GM13976 (cell line): Measurements from ENCODE around the gene COL10A1.

Experiments used
- DNase-seq: peaks from one replicate; pipeline ENCODE4 v3.0.0; 2012; ENCODE audit warnings: low spot score
- CTCF ChIP-seq: IDR thresholded peaks from 2 replicates; pipeline ENCODE4 v1.5.1; 2012; ENCODE audit warnings: borderline replicate concordance, mild to moderate bottlenecking; ENCODE audit not compliant: insufficient read depth; ENCODE audit errors: extremely low read depth, missing control alignments, control extremely low read depth
- in situ Hi-C: fragments of 300-500 bp; cut with MboI; formaldehyde crosslinking; loops from one replicate; pipeline ENCODE4 v1.12.0; 2022; ENCODE audit warnings: low sequenced_read_pairs, mixed read lengths, inconsistent platforms; ENCODE audit not compliant: unreplicated experiment

Gene COL10A1

GRCh38 chr6:116111552-116112528 is 14.1 kb downstream of the COL10A1 start:
- peak; percentile 39 for TF ChIP-seq CTCF
- DNase-seq = no peak
- in situ Hi-C loops = no loop called here

- no peak for DNase-seq
- no peak for TF ChIP-seq CTCF
- in situ Hi-C loops = no loop called here
These were observed 17.1 kb downstream of the COL10A1 start for GRCh38 chr6:116108836-116109235.

- in situ Hi-C loops = no loop called here
- no peak for TF ChIP-seq CTCF
- DNase-seq = no peak
These were observed 19.8 kb downstream of the COL10A1 start for GRCh38 chr6:116106146-116106545.

GRCh38 chr6:116105247-116105646 is 20.7 kb downstream of the COL10A1 start:
- in situ Hi-C loops = no loop called here
- TF ChIP-seq CTCF = no peak
- no peak for DNase-seq

- DNase-seq = no peak
- in situ Hi-C loops = no loop called here
- TF ChIP-seq CTCF = no peak
These were observed 21.3 kb downstream of the COL10A1 start for GRCh38 chr6:116104636-116105035.

GRCh38 chr6:116102873-116103272 is 23.1 kb downstream of the COL10A1 start:
- TF ChIP-seq CTCF = no peak
- DNase-seq = no peak
- in situ Hi-C loops = no loop called here
